ENCODE results near the gene CELA3B.
"Not testable (repeated sequence)": the region's sequence is repeated elsewhere in the genome, so short reads cannot be mapped to it uniquely, and the experiment has no call there.

GRCh38 chr1:21972973-21973441 is 3.8 kb upstream of the CELA3B start:
- not testable (repeated sequence) for TF ChIP-seq CTCF (IDR thresholded peaks at IDR 0.05 in 4 of 5, conservative IDR thresholded peaks at IDR 0.05 in 1 of 5); POLR2A (IDR thresholded peaks at IDR 0.05)

All from gastrocnemius medialis (tissue), 4 donors.